ENCODE results near the gene PIGW. TPM values are rescaled to one million over a fixed set of nuclear protein-coding genes. Genes with fewer than 3 reads are reported as not detected.

The PIGW gene
- total RNA-seq (2022; extraction: Qiagen RNA extraction), result 24.6 to 27.9 TPM (median 25.8 TPM) in 5 replicates

GRCh38 chr17:36534840-36535668, at the start of gene PIGW, which contains the start of gene MYO19:
TSS of gene PIGW (plus strand) at chr17:36534987. CDS start at chr17:36537102, 2,115 bp downstream.
TSS of gene MYO19 (minus strand) at chr17:36534868. CDS start at chr17:36532538, 2,330 bp downstream.

DNA sequence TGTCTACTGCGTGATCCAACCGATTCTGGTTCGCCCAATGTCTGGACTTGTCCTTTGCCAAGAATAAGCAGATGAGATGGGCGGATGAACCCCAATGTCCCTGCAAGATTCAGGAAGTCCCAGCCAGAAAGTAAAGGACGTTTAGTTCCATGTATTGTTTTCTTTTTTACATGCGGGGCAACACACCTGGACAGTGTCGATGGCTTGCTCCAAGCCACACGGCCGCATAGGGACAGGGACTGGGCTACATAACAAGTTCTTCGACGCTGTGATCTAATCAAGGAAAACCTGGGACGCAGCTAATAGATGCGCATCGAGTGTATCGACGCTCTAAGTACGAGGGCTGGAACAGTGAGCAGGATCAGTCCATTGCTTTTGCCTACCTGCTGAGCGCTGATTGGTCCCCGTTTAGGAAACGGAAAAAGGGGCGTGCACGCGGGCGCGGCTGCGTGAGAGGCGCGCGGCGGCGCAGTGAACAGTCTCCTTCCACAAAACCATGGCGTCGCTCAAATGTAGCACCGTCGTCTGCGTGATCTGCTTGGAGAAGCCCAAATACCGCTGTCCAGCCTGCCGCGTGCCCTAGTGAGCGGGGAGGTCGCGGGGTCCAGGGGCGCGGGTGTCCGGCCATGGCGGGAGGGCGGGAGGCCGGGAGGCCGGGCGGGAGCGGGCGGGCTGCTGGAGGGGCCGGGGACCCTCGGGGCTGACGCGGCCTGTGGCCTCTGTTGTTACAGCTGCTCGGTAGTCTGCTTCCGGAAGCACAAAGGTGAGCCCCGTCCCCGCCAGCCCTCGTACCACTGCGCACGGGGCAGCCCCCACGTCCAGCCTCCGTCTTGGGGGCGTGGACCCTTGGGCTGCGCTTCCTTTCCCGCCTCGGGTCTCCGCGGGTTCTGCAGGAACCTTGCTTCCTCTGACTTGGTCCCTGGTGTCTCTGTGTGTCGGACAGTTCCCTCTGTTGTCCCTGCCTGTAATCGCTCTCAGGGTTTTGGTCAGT, 48.3 kb upstream of the PIGW start, which contains the start of gene ZNHIT3:
Gene ZNHIT3, plus strand, starts transcription at position 478 of the 991 bp plus-strand sequence. Its CDS starts 19 bp downstream, at position 497.

GRCh38 chr17:36544307-36545076, 9.7 kb downstream of the PIGW start, which contains the start of gene GGNBP2:
TSS of gene GGNBP2 (plus strand) at chr17:36544919. CDS start at chr17:36545725, 806 bp downstream.

Other genes starting within 250 kb of the PIGW start
- not detected in 5 replicates for gene TBC1D3G, start 211.1 kb upstream of the PIGW start, total RNA-seq (2022; extraction: Qiagen RNA extraction)
- not detected in 5 replicates for gene TBC1D3H, start 146.6 kb upstream of the PIGW start, total RNA-seq (2022; extraction: Qiagen RNA extraction)
- 70.4 to 86.4 TPM (median 74.6 TPM) in 5 replicates for gene ZNHIT3, start 48.3 kb upstream of the PIGW start, total RNA-seq (2022; extraction: Qiagen RNA extraction)
- 47.5 to 61.1 TPM (median 56.7 TPM) in 5 replicates for gene MYO19, start 119 bp upstream of the PIGW start, total RNA-seq (2022; extraction: Qiagen RNA extraction)
- 57.0 to 69.6 TPM (median 62.7 TPM) in 5 replicates for gene GGNBP2, start 9.9 kb downstream of the PIGW start, total RNA-seq (2022; extraction: Qiagen RNA extraction)
- 6.0 to 9.2 TPM (median 8.7 TPM) in 5 replicates for gene DHRS11, start 56.9 kb downstream of the PIGW start, total RNA-seq (2022; extraction: Qiagen RNA extraction)
- 10.2 to 15.6 TPM (median 14.8 TPM) in 5 replicates for gene MRM1, start 66.6 kb downstream of the PIGW start, total RNA-seq (2022; extraction: Qiagen RNA extraction)

Measured in A549 treated with dexamethasone at 1 μM for 4 hours (cell line).